GM18505 (cell line): ENCODE measurements around the gene ANK2.

Experiments
- ATAC-seq: cut with Tn5 transposase; IDR thresholded peaks from one replicate; pipeline ENCODE4 v1.9.1; 2021; ENCODE audit not compliant: unreplicated experiment
- POLR2A ChIP-seq: IDR thresholded peaks from 4 replicates; pipeline ENCODE4 v1.6.1; 2011; ENCODE audit warnings: borderline replicate concordance; ENCODE audit not compliant: insufficient read depth, insufficient read length; ENCODE audit errors: extremely low read depth

Gene ANK2

GRCh38 chr4:113322736-113323135, 273.3 kb downstream of the ANK2 start:
- ATAC-seq, result no peak
- no peak for TF ChIP-seq POLR2A

GRCh38 chr4:113325876-113326615, 276.6 kb downstream of the ANK2 start:
- no peak for TF ChIP-seq POLR2A
- no peak for ATAC-seq

DNA sequence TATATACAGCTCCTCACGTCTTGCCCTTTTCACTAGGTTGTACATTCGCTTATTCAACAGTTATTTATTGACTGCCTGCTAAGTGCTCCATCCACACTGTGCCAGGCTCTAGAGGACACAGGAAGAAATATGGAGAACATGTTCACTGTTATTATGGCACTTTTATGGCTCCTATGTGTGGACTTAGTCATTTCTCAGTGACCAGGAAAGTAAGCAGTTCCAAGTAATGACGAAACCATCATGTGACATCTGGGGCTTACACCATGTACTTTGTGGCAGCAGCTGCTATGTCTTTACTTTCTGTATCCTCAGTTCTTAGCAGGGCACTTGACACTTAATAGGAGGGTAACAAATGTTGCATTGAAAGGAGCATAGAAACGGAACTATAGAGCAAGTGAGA, 278.0 kb downstream of the ANK2 start:
- TF ChIP-seq POLR2A, result no peak
- ATAC-seq, result no peak

GRCh38 chr4:113328514-113328913, 279.1 kb downstream of the ANK2 start:
- ATAC-seq, result no peak
- no peak for TF ChIP-seq POLR2A

- no peak for ATAC-seq
- TF ChIP-seq POLR2A, result no peak
Measured at GRCh38 chr4:113330200-113330599, 280.7 kb downstream of the ANK2 start.

DNA sequence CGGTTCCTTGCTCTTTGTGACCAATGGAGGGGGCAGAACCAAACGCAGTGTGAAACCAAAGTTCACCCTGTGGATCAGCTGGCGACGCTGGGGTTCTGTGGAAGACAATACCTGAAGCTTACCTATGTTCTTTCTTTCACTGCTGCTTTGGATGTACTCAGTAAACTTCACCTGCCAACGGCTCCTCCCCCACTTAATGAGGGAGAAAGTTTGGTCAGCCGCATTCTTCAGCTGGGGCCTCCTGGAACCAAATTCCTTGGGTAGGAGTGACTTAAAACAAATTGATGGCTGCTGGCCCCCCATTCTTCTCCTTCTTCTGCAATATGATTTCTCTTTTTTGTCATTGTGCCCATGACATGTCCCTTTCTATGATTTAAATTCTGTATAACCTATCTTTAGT, 282.4 kb downstream of the ANK2 start:
- no peak for ATAC-seq
- no peak for TF ChIP-seq POLR2A

DNA sequence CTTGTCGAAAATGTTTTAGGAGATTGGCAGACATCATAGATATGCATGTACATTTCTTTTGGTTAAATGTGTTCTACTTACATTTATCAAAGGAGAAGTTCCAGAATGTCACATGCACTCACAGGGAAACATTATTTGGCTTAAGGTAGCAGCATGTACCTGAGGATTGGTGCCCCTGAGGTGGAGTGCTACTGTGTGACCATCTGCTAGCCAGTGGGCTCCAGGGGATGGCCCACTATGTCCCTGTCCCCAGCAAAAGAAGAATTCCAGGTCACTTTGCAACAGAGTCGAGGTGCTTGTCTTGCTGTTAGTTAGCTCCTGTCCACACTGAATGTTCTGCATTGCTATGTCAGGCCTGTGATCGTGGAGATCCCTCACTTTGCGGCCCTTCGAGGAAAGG, 283.2 kb downstream of the ANK2 start:
- ATAC-seq, result no peak
- TF ChIP-seq POLR2A, result no peak

- no peak for TF ChIP-seq POLR2A
- no peak for ATAC-seq
Measured at GRCh38 chr4:113335746-113336145, 286.3 kb downstream of the ANK2 start.

DNA sequence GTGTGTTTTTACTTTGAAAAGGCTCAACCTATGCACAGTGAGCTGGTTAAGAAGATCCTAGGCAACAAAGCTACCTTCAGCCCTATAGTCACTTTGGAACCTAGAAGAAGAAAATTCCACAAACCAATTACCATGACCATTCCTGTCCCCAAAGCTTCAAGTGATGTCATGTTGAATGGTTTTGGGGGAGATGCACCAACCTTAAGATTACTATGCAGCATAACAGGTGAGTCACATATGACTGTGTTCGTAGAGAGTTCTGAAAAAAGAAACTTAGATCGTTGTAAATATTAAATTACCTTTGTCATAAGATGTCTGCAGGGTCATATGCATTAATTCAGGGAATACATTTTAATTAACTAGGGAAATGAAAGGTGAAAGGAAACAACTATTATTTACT, 287.1 kb downstream of the ANK2 start:
- TF ChIP-seq POLR2A, result no peak
- no peak for ATAC-seq

GRCh38 chr4:113339430-113339813, 290.0 kb downstream of the ANK2 start:
- no peak for TF ChIP-seq POLR2A

DNA sequence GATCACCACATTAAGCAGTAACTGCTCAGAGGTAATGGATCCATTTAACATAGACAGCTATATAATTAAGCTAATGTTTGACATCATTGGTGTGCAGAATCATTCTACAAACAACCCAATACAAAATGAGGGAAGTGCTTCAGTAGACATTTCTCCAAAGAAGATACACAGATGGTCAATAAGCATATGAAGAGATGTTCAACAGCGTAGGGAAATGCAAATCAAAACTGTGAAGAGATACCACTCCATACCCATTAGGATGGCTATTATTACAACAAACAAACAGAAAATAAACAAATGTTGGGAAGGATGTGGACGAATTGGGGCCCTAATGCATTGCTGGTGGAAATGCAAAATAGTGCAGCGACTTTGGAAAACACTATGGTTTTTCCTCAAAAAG, 294.6 kb downstream of the ANK2 start:
- no peak for TF ChIP-seq POLR2A
- no peak for ATAC-seq

More at GRCh38 chr4:113339430-113339813, 290.0 kb downstream of the ANK2 start:
- ATAC-seq, result no peak

DNA sequence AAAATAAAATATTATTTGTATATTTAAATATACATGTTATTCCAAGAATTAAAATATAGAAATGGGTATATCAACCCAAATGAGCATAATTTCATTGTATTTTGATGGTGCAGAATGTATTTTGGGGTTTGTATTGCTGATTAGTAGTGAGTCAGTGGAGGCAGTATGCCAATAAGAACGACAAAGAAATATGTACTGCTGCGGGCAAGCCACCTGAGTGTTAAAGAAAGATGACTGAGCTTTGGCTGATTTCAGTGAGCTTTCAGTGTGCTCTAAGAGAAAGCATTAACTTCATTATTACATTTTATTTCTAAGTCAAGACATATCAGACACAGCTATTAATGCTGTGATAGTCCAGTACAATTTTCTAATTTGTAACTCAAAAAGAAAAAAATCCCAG, 297.8 kb downstream of the ANK2 start:
- ATAC-seq, result no peak
- no peak for TF ChIP-seq POLR2A

DNA sequence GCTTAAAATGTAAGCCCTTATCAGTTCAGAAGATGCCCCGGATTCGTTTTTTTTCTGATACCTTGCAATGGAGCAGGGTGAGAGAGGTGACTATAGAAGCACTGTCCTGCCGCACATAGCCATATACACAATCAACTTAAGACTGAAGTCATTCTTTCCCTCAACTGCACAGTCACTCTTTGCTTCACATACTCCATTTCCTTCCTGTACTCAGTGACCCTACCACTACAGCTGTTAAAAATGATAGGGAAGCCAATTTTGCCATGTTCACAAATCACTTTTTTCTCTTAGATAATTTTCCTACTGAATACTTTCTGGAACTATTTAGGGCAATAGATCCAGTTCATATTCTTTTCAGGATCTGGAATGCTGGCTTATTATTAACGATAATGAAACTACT, 300.0 kb downstream of the ANK2 start:
- ATAC-seq, result peak; percentile 84
- TF ChIP-seq POLR2A, result no peak

DNA sequence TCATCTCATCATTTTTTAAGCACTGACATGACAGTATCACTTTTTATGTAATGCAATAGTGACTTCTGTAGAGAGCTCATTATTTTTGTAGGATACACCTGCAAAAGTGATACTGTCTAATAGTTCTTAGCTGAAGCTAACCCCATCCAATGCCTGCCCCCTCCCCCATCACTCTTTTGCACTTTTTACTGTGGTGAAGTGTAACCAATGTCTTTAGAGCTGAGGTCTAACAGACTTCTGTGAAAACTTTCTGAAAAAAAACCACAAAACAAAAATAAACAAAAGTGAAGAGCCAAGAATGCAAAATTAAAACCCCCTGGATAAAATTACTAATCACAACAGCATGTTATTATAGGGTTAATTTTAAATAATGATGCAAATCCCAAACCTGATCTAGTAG, 301.1 kb downstream of the ANK2 start:
- no peak for TF ChIP-seq POLR2A
- ATAC-seq, result no peak
